Activated CD8-positive, alpha-beta T cell treated with anti-CD3 and anti-CD28 coated beads, Interleukin-2, amount 10 ng/mL, durations not matched to agents 7 days and 5 days (primary cell): ENCODE measurements around the gene KCNN1. TPM values are rescaled to one million over a fixed set of nuclear protein-coding genes. Genes with fewer than 3 reads are reported as not detected.
"Not testable (repeated sequence)": the region's sequence is repeated elsewhere in the genome, so short reads cannot be mapped to it uniquely, and the experiment has no call there.

ENCODE experiments used
- ATAC-seq: fragments of 150-1000 bp; cut with Tn5 transposase; one replicate; pipeline ENCODE4 v1.10.0; 2021; ENCODE audit warnings: moderate library complexity
- CTCF ChIA-PET: fragments of 350-600 bp; sonication (Branson Sonifier 250); formaldehyde crosslinking; loops from one replicate; lab custom pipeline; 2021; ENCODE audit warnings: antibody characterized with exemption; lab: Charles Lee
- POLR2A ChIA-PET: fragments of 350-600 bp; sonication (Branson Sonifier 250); formaldehyde crosslinking; loops from one replicate; lab custom pipeline; 2021; ENCODE audit warnings: antibody characterized with exemption; lab: Charles Lee
- DNase-seq: peaks from one replicate; pipeline ENCODE4 v3.0.0-alpha.2; 2020
- H3K27ac Mint-ChIP-seq: one replicate; pipeline ENCODE4 v1.8.0; 2021; ENCODE audit warnings: mild to moderate bottlenecking, mixed read lengths
- H3K27me3 Mint-ChIP-seq: one replicate; pipeline ENCODE4 v1.8.0; 2021; ENCODE audit warnings: low read depth, mixed read lengths
- H3K36me3 Mint-ChIP-seq: one replicate; pipeline ENCODE4 v1.8.0; 2021; ENCODE audit warnings: low read depth, mixed read lengths
- H3K4me1 Mint-ChIP-seq: one replicate; pipeline ENCODE4 v1.8.0; 2021; ENCODE audit warnings: low read depth, mixed read lengths
- H3K4me3 Mint-ChIP-seq: one replicate; pipeline ENCODE4 v1.8.0; 2021; ENCODE audit warnings: mild to moderate bottlenecking, mixed read lengths
- H3K9me3 Mint-ChIP-seq: one replicate; pipeline ENCODE4 v1.8.0; 2022; ENCODE audit warnings: mixed read lengths; ENCODE audit not compliant: insufficient read depth
- total RNA-seq, 2 experiments: library from RNA; stranded (reverse); gene quantifications; one replicate each; pipeline ENCODE4 v1.2.3, GENCODE V29; 2021

Gene KCNN1
- total RNA-seq, 2 experiments from 2014 or later = not detected

DNA sequence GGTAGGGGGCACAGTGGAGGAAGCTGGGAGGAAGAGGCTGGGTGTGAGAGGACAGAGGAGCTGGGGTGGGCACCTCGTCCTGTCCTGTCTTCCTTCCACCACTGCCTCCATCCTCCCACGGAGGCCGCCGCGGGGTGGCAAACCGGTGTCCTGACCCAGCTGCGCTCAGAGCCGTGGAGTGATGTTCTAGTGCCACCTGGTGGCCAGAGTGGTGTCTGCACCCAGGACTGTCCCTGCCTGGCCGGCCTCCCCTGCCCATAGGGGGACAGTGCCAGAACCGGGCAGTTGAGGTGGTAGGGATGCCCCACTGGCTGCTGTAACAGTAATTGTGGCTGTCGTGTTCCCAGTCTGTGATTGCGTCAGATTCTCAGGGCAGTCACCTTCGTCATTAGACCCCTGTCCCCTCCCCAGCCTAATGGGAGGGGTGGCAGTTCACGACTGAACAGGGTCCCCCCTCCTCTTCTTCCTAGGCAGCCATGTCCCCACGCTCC lies 30.0 kb downstream of the KCNN1 start:
- DNase-seq (peak; percentile 90), ATAC-seq (peak; percentile 61)
- ChIA-PET POLR2A (interaction anchor here (1.4 to 1.8 kb wide), 2 partner anchors 57 to 59 kb away, joined by 3 to 7 read pairs; no protein-coding TSS in a partner anchor), CTCF (interaction anchor here (0.9 to 8.4 kb wide), 16 partner anchors 11 to 145 kb away, joined by 3 to 141 read pairs (median 5); partner anchors contain the start of genes ARRDC2, CCDC124, RPL18A and SLC5A5)
- peaks cover 2% of the 10 kb centered on the region for H3K27me3 Mint-ChIP-seq
- peaks cover 2% of the 10 kb centered on the region for H3K36me3 Mint-ChIP-seq
- peaks cover 25% of the 10 kb centered on the region for H3K4me1 Mint-ChIP-seq
- no peaks in the 10 kb centered on the region for H3K9me3 Mint-ChIP-seq
- H3K27ac Mint-ChIP-seq = no peak overlapping the region
- no peak overlapping the region for H3K4me3 Mint-ChIP-seq

DNA sequence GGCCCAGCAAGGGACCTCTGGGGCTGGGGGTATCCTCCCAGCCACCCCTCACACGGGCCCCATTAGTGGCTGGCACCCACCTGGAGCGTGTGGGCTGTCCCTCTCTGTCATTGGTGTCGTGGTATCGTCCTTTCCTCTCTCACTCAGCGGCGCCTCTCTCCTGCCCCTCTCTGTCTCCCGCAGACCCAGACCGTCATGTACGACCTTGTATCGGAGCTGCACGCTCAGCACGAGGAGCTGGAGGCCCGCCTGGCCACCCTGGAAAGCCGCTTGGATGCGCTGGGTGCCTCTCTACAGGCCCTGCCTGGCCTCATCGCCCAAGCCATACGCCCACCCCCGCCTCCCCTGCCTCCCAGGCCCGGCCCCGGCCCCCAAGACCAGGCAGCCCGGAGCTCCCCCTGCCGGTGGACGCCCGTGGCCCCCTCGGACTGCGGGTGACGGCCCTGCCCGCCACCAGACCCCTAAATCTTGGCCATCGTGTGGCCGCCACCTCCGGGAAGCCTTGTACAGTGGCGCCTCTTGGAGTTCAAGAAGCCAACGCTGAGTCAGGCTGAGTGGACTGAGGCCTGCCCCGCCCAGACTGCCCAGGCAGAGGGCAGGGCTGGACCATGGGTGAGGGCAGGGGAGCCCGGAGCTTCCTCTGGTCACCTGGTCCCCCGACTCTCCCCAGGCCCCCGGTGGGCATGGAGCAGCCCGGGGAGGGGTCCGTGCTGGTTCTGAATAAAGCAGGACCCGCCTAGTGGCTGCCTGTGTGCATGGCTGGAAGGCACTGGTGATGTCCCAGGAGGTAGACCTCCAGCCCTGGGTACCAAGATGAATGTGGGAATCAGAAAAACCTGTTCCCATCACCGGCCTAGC lies 31.3 kb downstream of the KCNN1 start:
- ChIA-PET CTCF (interaction anchor here (0.6 to 8.4 kb wide), 11 partner anchors 10 to 142 kb away, joined by 3 to 141 read pairs (median 5); partner anchors contain the start of genes ARRDC2, CCDC124, IL12RB1 and RPL18A), POLR2A (interaction anchor here (1.0 to 1.8 kb wide), 3 partner anchors 60 to 139 kb away, joined by 3 to 7 read pairs (median 4); partner anchors contain the start of genes CCDC124 and RPL18A)
- Mint-ChIP-seq H3K27ac (no peak overlapping the region), H3K4me3 (no peak overlapping the region), H3K36me3 (peaks cover 2% of the 10 kb centered on the region), H3K9me3 (no peaks in the 10 kb centered on the region), H3K4me1 (peaks cover 31% of the 10 kb centered on the region), H3K27me3 (peaks cover 2% of the 10 kb centered on the region)
- DNase-seq (no peak), ATAC-seq (no peak)

DNA sequence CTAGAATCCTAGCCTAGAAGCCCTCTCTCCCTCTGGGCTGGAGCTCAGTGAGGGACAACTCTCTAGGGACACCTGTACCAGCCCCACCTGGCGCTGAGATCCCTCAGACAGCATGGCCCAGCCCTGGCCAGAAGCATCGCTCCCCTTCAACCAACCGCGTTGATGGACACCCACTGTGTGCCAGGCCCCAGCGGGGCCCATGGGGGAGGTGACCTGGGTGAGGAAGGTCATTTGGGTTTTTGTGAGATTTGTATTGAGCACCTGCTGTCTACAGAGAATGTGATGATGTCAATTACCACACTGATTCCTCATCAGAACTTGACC lies 31.9 kb downstream of the KCNN1 start:
- ATAC-seq (no peak), DNase-seq (no peak)
- Mint-ChIP-seq H3K27ac (peak overlapping the region; percentile 4), H3K9me3 (no peaks in the 10 kb centered on the region), H3K4me3 (no peak overlapping the region), H3K4me1 (peaks cover 31% of the 10 kb centered on the region), H3K36me3 (peaks cover 2% of the 10 kb centered on the region), H3K27me3 (peaks cover 2% of the 10 kb centered on the region)
- ChIA-PET POLR2A (interaction anchor here (1.0 kb wide), 1 partner anchor 139 kb away, joined by 3 read pairs; the partner anchor contains the start of gene RPL18A), CTCF (interaction anchor here (0.6 to 8.4 kb wide), 6 partner anchors 45 to 139 kb away, joined by 3 to 141 read pairs (median 15); partner anchors contain the start of genes IL12RB1 and RPL18A)

DNA sequence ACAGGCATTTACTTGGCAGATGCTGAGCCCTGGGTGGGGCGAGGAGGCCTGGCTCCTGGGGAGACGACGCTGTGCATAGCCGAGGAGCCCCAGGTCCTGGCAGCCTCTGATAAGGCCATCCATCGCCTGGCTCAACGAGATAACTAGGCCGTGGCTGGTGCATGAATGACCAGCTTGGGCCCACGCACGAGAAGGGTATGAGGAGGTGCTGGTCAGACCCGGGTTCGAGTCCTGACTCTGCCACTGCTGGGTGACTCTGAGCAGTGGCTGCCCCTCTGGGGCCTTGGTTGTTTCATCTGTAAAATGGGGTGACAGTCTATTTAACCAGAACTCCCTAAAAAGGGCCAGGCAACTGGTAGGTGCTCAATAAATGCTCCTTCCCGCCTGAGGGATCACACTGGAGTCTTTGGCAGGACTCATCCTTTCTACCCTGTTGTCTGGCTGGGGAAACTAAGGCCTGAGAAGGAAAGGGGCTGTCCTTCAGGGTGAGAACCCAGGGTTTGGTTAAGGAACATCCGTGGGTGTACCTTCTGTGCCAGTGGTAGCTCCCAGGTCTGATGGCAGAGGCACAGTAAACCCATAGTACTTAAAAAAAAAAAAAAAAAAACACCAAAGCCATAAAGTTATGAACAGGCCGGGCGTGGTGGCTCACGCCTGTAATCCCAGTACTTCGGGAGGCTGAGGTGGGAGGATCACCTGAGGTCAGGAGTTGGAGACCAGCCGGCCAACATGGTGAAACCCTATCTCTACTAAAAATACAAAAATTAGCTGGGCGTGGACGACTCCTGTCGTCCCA lies 33.0 kb downstream of the KCNN1 start:
- Mint-ChIP-seq H3K4me3 (peak overlapping the region; percentile 87), H3K4me1 (peaks cover 31% of the 10 kb centered on the region), H3K27me3 (peaks cover under 1% of the 10 kb centered on the region), H3K36me3 (peaks cover 2% of the 10 kb centered on the region), H3K27ac (peak overlapping the region; percentile 100), H3K9me3 (no peaks in the 10 kb centered on the region)
- ATAC-seq = no peak
- POLR2A ChIA-PET = interaction anchor here (0.5 to 1.4 kb wide), 5 partner anchors 11 to 280 kb away, joined by 3 to 5 read pairs (median 4); partner anchors contain the start of genes CCDC124 and JAK3
- CTCF ChIA-PET = interaction anchor here (1.1 to 8.4 kb wide), 8 partner anchors 45 to 140 kb away, joined by 3 to 141 read pairs (median 10); partner anchors contain the start of genes CCDC124 and RPL18A
- DNase-seq = no peak

DNA sequence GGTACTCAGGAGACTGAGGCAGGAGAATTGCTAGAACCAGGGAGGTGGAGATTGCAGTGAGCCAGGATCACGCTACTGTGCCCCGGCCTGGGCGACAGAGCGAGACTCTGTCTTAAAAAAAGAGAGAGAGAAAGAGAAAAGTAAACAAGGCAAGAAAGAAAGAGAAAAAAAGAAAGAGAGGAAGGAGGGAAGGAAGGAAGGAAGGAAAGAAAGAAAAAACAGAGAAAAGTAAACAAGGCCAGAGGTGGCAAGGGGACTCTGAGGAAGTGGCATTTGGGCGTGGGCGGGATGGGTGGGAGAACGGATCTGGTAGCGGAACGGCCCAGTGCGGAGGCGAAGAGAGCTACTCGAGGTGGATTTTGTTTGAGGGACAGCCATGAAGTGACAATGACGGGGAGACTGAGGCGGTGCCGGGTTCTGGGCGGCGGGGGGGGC lies 33.6 kb downstream of the KCNN1 start:
- CTCF ChIA-PET = interaction anchor here (1.1 to 8.4 kb wide), 7 partner anchors 44 to 141 kb away, joined by 3 to 141 read pairs (median 9); partner anchors contain the start of genes CCDC124 and RPL18A
- POLR2A ChIA-PET = interaction anchor here (0.5 to 1.4 kb wide), 7 partner anchors 10 to 279 kb away, joined by 3 to 5 read pairs (median 4); partner anchors contain the start of genes CCDC124, JAK3 and MAST3

DNA sequence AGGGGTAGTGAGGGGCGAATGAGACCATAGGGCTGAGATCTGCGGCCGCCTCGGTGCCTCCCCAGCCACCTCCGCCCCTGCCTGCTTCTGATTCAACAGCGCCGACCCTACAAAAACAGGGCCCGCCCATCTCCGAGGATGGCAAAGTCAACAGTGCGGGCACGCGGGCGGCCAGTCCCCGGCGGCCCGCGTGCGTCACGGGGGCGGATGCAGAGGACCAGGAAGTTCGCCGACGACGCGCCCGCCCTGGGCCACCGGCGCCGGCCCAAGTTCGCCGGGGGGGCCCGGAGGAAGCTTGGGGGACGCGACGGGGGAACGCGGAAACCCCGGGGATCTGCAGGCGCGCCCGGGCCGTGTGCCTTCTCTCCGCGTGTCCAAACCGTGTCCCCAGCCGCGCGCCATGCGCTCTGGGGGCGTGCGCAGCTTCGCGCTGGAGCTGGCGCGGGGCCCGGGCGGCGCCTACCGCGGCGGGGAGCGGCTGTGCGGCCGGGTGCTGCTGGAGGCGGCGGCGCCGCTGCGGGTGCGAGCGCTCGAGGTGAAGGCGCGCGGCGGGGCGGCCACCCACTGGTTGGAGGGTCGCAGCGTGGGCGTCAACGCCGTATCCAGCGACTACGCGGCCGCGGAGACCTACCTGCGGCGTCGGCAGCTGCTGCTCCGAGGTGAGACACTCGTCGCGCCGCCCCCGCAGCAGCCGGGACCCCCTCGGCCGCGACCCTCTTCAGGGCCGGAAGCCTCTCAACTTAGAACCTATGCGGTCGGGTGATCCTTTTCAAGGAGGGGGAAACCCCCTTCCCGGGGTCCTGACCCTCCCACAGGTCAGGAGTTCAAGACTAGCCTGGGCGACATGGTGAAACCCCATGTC lies 34.2 kb downstream of the KCNN1 start:
- POLR2A ChIA-PET = interaction anchor here (0.6 to 1.4 kb wide), 10 partner anchors 13 to 646 kb away, joined by 3 to 6 read pairs (median 4); partner anchors contain the start of genes CCDC124, JAK3 and MAST3
- no peaks in the 10 kb centered on the region for H3K27me3 Mint-ChIP-seq
- peak overlapping the region; percentile 92 for H3K4me3 Mint-ChIP-seq
- DNase-seq (peak; percentile 94), ATAC-seq (peak; percentile 84)
- peaks cover 31% of the 10 kb centered on the region for H3K4me1 Mint-ChIP-seq
- CTCF ChIA-PET = interaction anchor here (1.1 to 8.4 kb wide), 7 partner anchors 44 to 142 kb away, joined by 3 to 141 read pairs (median 9); partner anchors contain the start of genes CCDC124 and RPL18A
- H3K27ac Mint-ChIP-seq = peak overlapping the region; percentile 100
- peaks cover 2% of the 10 kb centered on the region for H3K36me3 Mint-ChIP-seq
- no peaks in the 10 kb centered on the region for H3K9me3 Mint-ChIP-seq

More for the DNA sequence above, 33.6 kb downstream of the KCNN1 start:
- H3K27me3 Mint-ChIP-seq = no peaks in the 10 kb centered on the region
- ATAC-seq = no peak
- DNase-seq = no peak
- H3K36me3 Mint-ChIP-seq = peaks cover 2% of the 10 kb centered on the region
- H3K4me3 Mint-ChIP-seq = peak overlapping the region; percentile 87
- peak overlapping the region; percentile 100 for H3K27ac Mint-ChIP-seq
- H3K9me3 Mint-ChIP-seq = no peaks in the 10 kb centered on the region
- H3K4me1 Mint-ChIP-seq = peaks cover 31% of the 10 kb centered on the region

DNA sequence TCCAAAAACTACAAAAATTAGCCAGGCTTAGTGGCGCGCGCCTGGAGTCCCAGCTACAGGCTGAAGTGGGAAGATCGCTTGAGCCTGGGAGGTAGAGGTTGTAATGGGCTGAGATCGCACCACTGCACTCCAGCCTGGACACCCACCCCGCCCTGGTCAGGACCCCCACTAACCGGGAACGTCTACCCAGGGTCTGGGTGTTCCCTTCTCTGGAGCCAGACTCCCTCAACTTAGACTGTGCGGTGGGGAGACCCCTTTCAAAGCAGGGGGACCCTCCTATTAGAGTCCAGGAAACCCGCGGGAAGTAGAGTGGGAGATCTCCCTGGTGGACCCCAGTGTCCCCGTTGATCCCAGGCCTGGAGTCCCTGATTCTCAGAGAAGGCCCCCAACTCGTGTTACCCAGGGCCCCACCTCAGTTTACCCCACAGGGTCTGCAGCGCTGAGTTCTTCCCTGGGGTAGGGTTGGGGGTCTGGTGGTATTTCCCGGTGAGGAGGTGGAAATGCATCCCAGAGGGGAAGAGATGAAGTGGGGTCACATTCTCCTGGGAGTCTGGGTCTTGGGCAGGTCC lies 35.0 kb downstream of the KCNN1 start:
- ChIA-PET CTCF (interaction anchor here (1.5 to 8.4 kb wide), 6 partner anchors 43 to 142 kb away, joined by 6 to 141 read pairs (median 10); partner anchors contain the start of genes CCDC124 and RPL18A), POLR2A (interaction anchor here (0.6 to 1.2 kb wide), 5 partner anchors 12 to 136 kb away, joined by 3 to 6 read pairs (median 4); no protein-coding TSS in a partner anchor)
- Mint-ChIP-seq H3K4me3 (peak overlapping the region; percentile 92), H3K36me3 (peaks cover 7% of the 10 kb centered on the region), H3K27ac (peak overlapping the region; percentile 88), H3K4me1 (peaks cover 34% of the 10 kb centered on the region), H3K9me3 (no peaks in the 10 kb centered on the region), H3K27me3 (no peaks in the 10 kb centered on the region)
- DNase-seq (no peak), ATAC-seq (peak; percentile 2)

DNA sequence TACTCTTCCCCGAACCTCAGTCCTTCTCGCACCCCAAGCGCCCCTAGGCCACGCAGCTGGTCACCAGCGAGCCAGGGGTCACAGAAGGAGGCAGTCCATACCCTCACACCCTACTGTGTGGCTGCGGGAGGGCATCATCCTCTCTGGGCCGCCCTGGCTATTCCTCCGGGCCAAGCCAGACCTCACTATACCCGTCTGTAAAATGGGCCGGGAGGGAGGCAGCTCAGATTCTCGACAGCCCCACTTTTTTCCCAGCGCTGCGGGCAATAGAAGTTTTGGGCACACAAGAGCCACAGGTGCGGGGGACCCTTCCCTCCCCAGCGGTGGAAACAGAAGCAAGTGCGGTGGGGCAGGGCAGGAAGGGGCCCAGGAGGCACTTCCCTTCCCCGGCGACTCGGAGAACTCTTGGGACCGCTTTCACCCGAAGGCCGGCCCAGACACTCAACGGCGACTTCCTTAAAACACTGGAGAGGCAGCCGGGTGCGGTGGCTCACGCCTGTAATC lies 35.5 kb downstream of the KCNN1 start:
- H3K9me3 Mint-ChIP-seq = no peaks in the 10 kb centered on the region
- H3K36me3 Mint-ChIP-seq = peaks cover 11% of the 10 kb centered on the region
- H3K27me3 Mint-ChIP-seq = no peaks in the 10 kb centered on the region
- peaks cover 37% of the 10 kb centered on the region for H3K4me1 Mint-ChIP-seq
- DNase-seq = no peak
- H3K4me3 Mint-ChIP-seq = peak overlapping the region; percentile 92
- peak overlapping the region; percentile 63 for H3K27ac Mint-ChIP-seq
- ChIA-PET POLR2A (interaction anchor here (0.9 kb wide), 1 partner anchor 43 kb away, joined by 3 read pairs; no protein-coding TSS in a partner anchor), CTCF (interaction anchor here (1.6 to 3.8 kb wide), 3 partner anchors 42 to 70 kb away, joined by 6 to 12 read pairs (median 8); partner anchors contain the start of gene CCDC124)
- ATAC-seq = no peak

DNA sequence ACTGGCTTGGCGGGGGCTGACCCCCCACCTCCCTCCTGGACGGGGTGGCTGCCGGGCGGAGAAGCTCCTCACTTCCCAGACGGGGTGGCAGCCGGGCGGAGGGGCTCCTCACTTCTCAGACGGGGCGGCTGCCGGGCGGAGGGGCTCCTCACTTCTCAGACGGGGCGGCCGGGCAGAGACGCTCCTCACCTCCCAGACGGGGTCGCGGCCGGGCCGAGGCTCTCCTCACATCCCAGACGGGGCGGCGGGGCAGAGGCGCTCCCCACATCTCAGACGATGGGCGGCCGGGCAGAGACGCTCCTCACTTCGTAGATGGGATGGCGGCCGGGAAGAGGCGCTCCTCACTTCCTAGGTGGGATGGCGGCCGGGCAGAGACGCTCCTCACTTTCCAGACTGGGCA lies 38.8 kb downstream of the KCNN1 start:
- ChIA-PET POLR2A (interaction anchor here (0.7 kb wide), 1 partner anchor 248 kb away, joined by 3 read pairs; no protein-coding TSS in a partner anchor), CTCF (interaction anchor here (0.9 to 3.9 kb wide), 3 partner anchors 22 to 53 kb away, joined by 3 to 115 read pairs (median 32); no protein-coding TSS in a partner anchor)
- not testable (repeated sequence) for DNase-seq, H3K27me3 Mint-ChIP-seq, H3K4me3 Mint-ChIP-seq, ATAC-seq, H3K27ac Mint-ChIP-seq, H3K9me3 Mint-ChIP-seq
- H3K36me3 Mint-ChIP-seq = peaks cover 28% of the 10 kb centered on the region
- H3K4me1 Mint-ChIP-seq = peaks cover 41% of the 10 kb centered on the region
